ENCODE data around the gene NOL8. TPM values are rescaled to one million over a fixed set of nuclear protein-coding genes. Genes with fewer than 3 reads are reported as not detected.

Gene NOL8
- total RNA-seq, 1 experiment from 2014 or later, result 12.3 TPM

- no peak for DNase-seq (ENCODE audit: low spot score)
Observed at GRCh38 chr9:92270511-92270910, 54.6 kb downstream of the NOL8 start.

- DNase-seq (ENCODE audit: low spot score), result no peak
Observed at GRCh38 chr9:92266486-92266885, 58.7 kb downstream of the NOL8 start.

GRCh38 chr9:92265154-92265553 is 60.0 kb downstream of the NOL8 start:
- no peak for DNase-seq (ENCODE audit: low spot score)

DNA sequence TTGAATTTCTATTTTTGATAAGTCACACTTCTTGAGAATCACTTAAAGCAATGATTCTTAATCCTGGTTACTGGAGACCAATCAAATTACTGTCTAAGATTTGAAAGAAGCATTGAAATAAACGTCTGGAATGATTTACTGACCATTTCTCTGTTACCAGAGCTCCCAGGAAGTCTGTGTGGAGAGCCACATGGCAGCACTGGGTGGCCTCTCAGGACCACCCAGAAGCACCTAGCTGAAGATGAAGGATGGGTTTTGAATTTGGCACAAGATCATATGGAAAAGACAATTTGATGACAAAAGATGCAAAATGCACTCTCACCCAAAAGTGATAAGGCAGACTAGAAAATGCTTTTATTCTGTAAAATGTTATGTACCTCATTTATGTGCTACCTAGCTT is 62.0 kb downstream of the NOL8 start:
- DNase-seq (ENCODE audit: low spot score), result no peak

DNA sequence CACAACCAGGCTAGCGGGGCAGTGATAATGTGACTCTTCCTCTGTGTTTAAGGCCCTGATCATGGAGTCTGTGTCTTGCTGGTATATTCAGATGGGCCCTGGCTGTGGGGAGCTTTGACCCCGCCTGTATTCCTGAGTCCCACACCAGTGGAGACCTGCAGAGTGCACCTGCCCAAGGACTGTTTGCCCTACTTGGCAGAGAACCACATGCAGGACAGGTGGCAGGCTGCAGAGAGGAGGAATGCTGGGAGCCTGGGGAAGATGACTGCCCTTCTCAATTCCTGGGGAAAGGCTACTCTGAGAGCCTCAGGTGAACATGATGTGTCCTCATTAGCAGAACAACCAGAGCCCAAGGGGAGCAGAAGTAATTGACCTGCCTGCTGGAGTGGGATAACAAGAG is 67.8 kb downstream of the NOL8 start:
- DNase-seq (ENCODE audit: low spot score), result no peak

- no peak for DNase-seq (ENCODE audit: low spot score)
Observed at GRCh38 chr9:92254381-92255337, 70.5 kb downstream of the NOL8 start.

DNA sequence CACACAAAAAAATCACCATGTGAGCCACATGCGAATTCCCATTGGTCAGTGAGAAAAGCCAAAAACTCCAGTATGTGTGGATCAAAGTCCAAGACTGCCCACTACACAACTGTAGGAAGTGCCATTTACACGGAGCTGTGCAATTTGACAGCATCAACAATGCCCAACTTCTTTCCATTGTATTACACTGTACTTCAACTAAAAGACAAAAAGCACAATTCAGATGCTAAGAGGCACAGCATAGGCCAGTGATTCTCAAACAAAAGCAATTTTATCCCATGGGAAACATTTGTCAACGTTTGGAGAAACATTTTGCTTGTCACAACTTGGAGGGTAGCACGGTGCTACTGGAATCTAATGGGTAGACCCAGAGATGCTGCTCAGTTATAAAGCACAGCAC is 71.5 kb downstream of the NOL8 start:
- DNase-seq (ENCODE audit: low spot score), result no peak

DNA sequence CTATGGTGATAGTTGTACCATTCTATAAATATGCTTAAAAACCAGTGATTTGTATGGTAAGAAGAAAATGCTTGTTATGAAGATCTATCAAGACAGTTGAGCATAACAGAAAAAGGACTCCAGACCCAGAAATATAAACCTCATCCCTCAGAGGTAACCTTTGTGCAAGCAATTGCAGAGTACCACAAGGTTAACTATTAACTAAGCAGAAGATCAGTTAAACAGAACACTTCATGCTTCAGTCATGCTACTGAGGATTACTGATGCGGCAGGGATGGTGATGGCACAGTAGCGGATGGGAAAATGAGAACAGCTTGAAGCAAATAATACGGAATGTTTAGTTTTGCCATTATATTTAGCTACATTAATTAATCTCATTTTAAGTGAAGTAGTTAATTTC is 77.2 kb downstream of the NOL8 start:
- DNase-seq (ENCODE audit: low spot score), result no peak

Small RNA genes lying within 50 kb of the gene (small RNA-seq; reads per million reads assigned to genes)
- gene MIR3651 (not detected), gene SNORA84 (not detected)

Other genes starting within 250 kb of the NOL8 start
- 59.7 and 72.9 TPM in 2 replicates for gene SPTLC1, start 209.9 kb downstream of the NOL8 start, total RNA-seq (2014; rRNA removed; shearing (Covaris generic))
- gene IARS1, start 31.7 kb downstream of the NOL8 start, total RNA-seq (2014; rRNA removed; shearing (Covaris generic)), result 121 and 123 TPM in 2 replicates
- gene CENPP, start 603 bp upstream of the NOL8 start, total RNA-seq (2014; rRNA removed; shearing (Covaris generic)), result 2.6 and 5.8 TPM in 2 replicates
- gene OGN, start 79.2 kb upstream of the NOL8 start, total RNA-seq (2014; rRNA removed; shearing (Covaris generic)), result not detected in 2 replicates
- not detected in 2 replicates for gene OMD, start 99.1 kb upstream of the NOL8 start, total RNA-seq (2014; rRNA removed; shearing (Covaris generic))
- not detected in 2 replicates for gene ASPN, start 157.2 kb upstream of the NOL8 start, total RNA-seq (2014; rRNA removed; shearing (Covaris generic))
- gene ECM2, start 210.6 kb upstream of the NOL8 start, total RNA-seq (2014; rRNA removed; shearing (Covaris generic)), result not detected in 2 replicates

All from HT-29 (cell line).